ENCODE measurements around the gene PHPT1.

The PHPT1 gene

DNA sequence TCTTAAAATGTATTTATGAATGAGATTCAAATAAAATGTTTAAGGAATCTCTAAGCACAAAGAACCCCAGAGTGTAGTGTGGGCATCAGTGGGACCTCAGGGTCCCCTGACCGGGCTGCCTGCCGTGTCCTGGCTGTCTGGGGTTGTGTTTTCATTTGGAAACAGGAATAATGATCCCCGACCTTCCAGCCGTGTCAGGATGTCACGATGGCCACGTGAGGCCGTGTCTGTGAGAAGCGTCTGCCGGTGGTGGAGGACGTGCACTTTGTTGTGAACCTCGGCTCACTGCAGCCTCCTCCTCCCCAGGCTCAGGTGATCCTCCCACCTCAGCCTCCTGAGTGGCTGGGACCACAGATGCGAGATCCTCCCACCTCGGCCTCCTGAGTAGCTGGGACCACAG is 41.5 kb downstream of the PHPT1 start:
- DNase-seq = no peak

DNA sequence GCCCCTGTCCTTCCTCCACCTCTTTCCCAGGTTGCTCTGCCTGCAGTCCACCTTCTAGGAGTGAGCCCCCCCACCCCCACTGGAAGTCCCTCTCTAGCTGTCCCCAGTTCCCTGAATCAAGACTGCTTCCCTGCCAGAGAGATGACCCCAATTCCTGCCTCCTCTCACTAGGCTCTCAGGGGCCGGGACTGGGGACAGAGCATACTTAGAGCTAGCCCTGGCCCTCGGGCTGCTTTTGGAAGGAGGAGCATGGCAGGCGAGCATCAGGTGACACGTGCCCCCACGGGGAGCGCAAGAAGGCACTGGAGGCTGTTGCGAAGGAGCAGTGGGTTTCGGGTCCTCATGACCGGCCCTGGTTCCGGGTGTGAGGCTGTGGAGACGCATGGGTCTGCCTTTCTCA is 46.8 kb downstream of the PHPT1 start:
- no peak for DNase-seq

GRCh38 chr9:136898483-136899100 is 49.4 kb downstream of the PHPT1 start:
- no peak for DNase-seq

DNA sequence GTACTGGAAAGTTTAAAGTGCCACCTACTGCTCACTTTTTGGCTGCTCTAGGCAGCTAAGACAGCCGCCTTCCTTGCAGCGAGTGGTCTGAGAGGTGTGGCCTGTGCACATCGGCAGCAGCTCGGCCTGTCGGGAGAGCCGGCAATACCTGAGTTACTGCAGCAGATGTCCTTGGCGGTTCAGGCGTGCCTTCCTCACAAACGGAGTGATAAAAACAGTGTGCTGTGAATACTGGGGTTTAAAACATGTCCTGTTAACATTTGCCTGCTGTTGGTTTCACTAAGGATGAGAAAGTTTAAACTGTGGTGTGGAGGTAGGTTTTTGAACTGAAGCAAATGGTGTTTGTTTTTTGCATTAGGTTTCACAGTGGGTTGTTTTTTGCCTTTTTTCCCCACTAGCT is 50.0 kb downstream of the PHPT1 start:
- DNase-seq = no peak

- no peak for DNase-seq
These were observed 51.3 kb downstream of the PHPT1 start for GRCh38 chr9:136900556-136900955.
